Subcutaneous adipose tissue (tissue), 4 donors: ENCODE data around the gene DSN1. TPM values are rescaled to one million over a fixed set of nuclear protein-coding genes. Genes with fewer than 3 reads are reported as not detected.

ENCODE experiments used
- CTCF ChIP-seq: fragments of 450-650 bp; IDR thresholded peaks from one replicate; pipeline ENCODE4 v1.5.1; 2016; ENCODE audit warnings: low read depth, mild to moderate bottlenecking, control low read depth, antibody characterized with exemption, moderate library complexity
- total RNA-seq, 4 donors: library from RNA; depleted of rRNA; stranded (reverse); fragments of >200 nt; gene quantifications; one replicate each; pipeline ENCODE4 v1.1.0, GENCODE V29; 2016

Gene DSN1
- total RNA-seq, 4 donors from 2014 or later, result 7.3 to 10.7 (median 9.8) TPM

DNA sequence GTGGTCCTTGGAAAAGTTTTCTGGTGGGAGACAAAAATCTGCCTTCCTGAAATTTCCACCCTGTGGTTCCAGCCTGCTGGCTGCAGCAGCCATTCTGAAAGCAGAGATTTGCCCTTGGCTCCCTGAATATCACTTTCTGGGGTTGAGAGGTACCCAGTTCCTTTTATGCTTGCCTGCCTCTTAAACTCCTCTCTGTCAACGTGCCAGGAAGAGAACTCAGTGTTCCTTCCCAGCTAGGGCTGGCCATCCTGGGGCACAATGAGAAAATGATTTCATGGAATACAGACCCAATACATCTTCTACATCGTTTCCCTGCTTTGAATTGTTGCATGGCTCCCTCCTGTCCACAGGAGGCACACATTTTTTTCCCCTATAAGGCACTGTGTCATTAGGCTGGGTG lies 1.6 kb upstream of the DSN1 start:
- no peak for TF ChIP-seq CTCF

DNA sequence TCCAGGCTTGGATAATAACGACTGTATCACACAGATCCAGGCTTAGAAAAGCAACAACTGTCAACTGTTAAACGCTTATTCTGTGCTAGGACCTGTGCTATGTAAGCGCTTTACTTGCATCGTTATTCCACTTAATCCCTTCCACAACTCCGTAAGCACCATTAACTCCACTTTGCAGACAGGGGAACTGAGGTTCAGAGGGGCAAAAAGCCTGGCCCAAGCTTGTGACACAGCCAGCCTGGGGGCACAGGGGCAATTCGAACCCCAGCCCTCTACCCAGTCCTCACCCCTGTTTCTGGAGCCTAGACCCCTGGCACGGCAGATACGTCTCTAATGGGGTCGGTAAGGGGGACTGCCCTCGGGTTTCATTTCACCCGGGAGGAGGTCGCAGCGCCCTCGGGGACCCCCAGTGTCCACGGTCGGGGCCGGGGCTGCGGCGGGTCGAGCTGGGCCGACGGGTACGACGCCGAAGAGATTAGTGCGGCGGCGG lies 411 bp downstream of the DSN1 start:
- no peak for TF ChIP-seq CTCF

- no peak for TF ChIP-seq CTCF
Observed at GRCh38 chr20:36770680-36771079, 2.9 kb downstream of the DSN1 start.

DNA sequence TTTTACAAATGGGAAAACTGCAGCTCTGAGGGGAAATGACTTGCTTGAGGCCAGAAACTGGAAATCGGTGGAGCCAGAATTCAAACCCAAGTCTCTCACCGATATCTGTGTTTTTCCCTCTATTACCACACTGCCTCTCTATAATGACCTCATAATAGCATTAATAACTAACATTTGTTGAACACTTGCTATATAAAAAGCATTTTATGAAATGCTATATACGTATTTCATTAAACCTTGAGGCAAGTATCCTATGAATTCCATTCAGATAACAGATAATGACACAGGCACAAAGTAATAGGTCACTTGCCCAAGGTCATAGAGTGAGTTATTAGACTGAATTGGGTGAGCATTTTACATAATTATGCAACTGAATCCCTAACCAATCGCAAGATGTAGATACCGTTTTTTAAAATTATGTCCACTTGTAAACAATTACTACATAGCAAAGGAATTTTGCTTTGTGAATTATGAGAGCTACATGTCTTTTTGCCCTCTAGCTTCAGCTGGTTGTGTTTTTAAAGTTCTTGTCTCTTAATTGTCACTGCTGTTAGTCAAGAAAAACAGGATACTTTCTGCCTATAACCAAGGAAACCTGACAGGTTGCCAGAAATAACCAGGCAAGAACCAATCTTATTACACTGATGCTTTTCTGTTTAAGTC lies 4.7 kb downstream of the DSN1 start:
- TF ChIP-seq CTCF, result no peak

DNA sequence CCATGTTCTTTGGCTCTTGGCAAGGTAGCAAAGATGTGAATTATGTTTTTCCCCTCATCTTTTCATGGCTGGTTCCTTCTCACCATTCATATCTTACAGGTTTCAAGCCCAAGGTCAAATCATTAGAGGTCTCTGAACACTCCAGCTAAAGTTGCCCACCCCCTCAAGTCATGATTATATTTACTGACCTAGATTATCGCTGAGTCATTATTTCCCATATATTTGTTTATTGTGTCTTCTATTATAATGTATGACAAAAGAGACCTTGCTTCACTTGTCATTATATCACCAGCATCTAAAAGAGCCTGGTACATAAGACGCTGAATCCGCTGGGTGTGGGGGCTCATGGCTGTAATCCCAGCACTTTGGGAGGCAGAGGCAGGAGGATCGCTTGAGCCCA lies 12.4 kb downstream of the DSN1 start:
- TF ChIP-seq CTCF, result no peak

GRCh38 chr20:36760647-36761046 lies 12.9 kb downstream of the DSN1 start:
- no peak for TF ChIP-seq CTCF

- TF ChIP-seq CTCF, result no peak
Observed at GRCh38 chr20:36758276-36758675, 15.3 kb downstream of the DSN1 start.
